Mucosa of descending colon (tissue), 3 donors: Measurements from ENCODE around the gene NUDT7. TPM values are rescaled to one million over a fixed set of nuclear protein-coding genes. Genes with fewer than 3 reads are reported as not detected.

Experiments
- ATAC-seq: fragments of 200-7000 bp; cut with Tn5 transposase; one replicate; pipeline ENCODE4 v1.9.1; 2020; ENCODE audit warnings: mild to moderate bottlenecking, moderate library complexity
- DNase-seq, 3 donors: peaks; one replicate each; pipeline ENCODE4 v3.0.0-alpha.2; 2020
- H3K36me3 ChIP-seq: fragments of 200-600 bp; one replicate; pipeline ENCODE4 v1.8.0; 2021; ENCODE audit warnings: low read depth, mild to moderate bottlenecking
- H3K4me1 ChIP-seq: fragments of 200-600 bp; one replicate; pipeline ENCODE4 v1.8.0; 2021; ENCODE audit warnings: low read depth, mild to moderate bottlenecking
- H3K4me3 ChIP-seq: fragments of 200-600 bp; one replicate; pipeline ENCODE4 v1.8.0; 2021; ENCODE audit warnings: mild to moderate bottlenecking
- H3K9me3 ChIP-seq: fragments of 200-600 bp; one replicate; pipeline ENCODE4 v1.8.0; 2021; ENCODE audit warnings: mild to moderate bottlenecking
- intact Hi-C, 2 donors: fragments of 100-400 bp; cut with DNase I in 1 of 2; cut with micrococcal nuclease in 1 of 2; formaldehyde crosslinking; loops; one replicate each; pipeline versions ENCODE4 v1.11.0 to v1.11.1; 2022; cut with DNase I, micrococcal nuclease
- total RNA-seq, 3 donors: library from RNA; stranded (reverse); fragmentation: NEBNext Ultra II Directional in 2 of 3; extraction: Animal tissue kit (Norgen Biotek cat#: 25700) in 2 of 3; gene quantifications; one replicate each; pipeline versions ENCODE4 v1.2.1 to v1.2.4, GENCODE V29; 2021 to 2023
- TF ChIP-seq, protein P1 (sequence below): fragments of 200-600 bp; IDR thresholded peaks from one replicate; pipeline ENCODE4 v1.8.0; 2022; ENCODE audit warnings: antibody characterized with exemption, mild to moderate bottlenecking
- donor health status: DM: no; HTN: no; CAD: no; lungs with moderate emphysema.
- donor health status: DM: no; HTN: no; CAD: no.
- donor health status: DM: no; HTN: yes; CAD: no.

Gene NUDT7
- total RNA-seq, 3 donors from 2014 or later = 12.6 to 19.9 (median 14.8) TPM

DNA sequence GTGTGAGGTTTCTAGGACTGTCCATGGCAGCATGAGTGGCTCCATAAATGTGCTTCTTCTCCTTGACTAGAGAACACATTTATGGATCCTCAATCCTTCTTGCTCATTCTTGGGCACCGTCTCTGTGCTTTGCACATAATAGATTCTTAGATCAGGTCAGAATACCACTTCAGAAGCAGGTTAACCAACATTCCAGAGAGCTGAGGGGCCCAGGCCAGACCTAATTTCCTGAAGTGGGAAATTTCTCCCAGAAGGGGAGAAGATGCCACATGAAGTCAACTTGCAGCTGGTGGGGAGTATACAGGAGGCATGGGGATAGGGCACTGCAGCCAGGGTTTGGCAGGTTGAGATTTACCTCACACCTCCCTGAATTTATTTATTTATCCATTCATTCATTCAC lies 41.7 kb downstream of the NUDT7 start:
- H3K4me1 ChIP-seq = no peaks in the 10 kb centered on the region
- no peaks in the 10 kb centered on the region for H3K36me3 ChIP-seq
- H3K4me3 ChIP-seq = no peak overlapping the region
- intact Hi-C loops = no loop called here
- H3K9me3 ChIP-seq = no peaks in the 10 kb centered on the region
- TF ChIP-seq, protein P1, sequence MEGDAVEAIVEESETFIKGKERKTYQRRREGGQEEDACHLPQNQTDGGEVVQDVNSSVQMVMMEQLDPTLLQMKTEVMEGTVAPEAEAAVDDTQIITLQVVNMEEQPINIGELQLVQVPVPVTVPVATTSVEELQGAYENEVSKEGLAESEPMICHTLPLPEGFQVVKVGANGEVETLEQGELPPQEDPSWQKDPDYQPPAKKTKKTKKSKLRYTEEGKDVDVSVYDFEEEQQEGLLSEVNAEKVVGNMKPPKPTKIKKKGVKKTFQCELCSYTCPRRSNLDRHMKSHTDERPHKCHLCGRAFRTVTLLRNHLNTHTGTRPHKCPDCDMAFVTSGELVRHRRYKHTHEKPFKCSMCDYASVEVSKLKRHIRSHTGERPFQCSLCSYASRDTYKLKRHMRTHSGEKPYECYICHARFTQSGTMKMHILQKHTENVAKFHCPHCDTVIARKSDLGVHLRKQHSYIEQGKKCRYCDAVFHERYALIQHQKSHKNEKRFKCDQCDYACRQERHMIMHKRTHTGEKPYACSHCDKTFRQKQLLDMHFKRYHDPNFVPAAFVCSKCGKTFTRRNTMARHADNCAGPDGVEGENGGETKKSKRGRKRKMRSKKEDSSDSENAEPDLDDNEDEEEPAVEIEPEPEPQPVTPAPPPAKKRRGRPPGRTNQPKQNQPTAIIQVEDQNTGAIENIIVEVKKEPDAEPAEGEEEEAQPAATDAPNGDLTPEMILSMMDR = no peak
- ATAC-seq (no peak), DNase-seq (no peak)

DNA sequence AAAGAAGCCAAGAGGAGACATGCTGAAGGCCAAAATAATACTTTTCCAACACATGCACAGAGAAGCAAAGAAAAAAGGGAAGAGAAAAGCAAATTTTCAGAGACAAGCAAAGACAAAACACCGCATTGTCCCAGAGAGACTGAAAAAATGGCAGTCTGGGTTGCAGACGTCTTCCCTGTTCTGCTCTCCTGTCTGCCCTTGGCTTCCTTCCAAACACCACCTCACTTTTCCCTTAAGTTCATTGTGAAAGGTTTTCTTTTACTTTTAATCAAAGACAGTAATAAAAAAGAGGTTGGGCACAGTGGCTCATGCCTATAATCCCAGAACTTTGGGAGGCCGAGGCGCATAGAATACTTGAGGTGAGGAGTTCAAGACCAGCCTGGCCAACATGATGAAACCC lies 44.9 kb downstream of the NUDT7 start:
- H3K4me1 ChIP-seq = no peaks in the 10 kb centered on the region
- H3K9me3 ChIP-seq = no peaks in the 10 kb centered on the region
- intact Hi-C loops = no loop called here
- H3K4me3 ChIP-seq = no peak overlapping the region
- TF ChIP-seq, protein P1 = no peak
- no peak for ATAC-seq
- no peak for DNase-seq
- no peaks in the 10 kb centered on the region for H3K36me3 ChIP-seq

DNA sequence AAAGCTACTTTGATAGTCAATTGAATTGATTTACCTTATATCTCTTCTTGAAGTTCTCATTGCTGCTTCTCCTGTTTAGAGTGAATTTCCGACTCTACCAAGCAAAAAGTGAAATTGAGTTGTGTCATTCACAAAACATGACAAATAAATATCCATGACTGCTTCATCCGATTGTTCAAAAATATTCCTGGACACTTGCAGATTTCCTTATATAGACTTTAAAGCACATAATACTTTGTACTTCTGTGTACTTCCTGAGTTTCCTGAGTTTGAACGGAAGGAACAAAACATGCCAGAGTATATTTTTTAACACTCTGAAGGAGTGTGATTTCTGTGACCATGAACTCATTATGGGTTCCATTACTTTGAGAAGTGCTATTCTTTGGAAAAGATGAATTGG lies 45.5 kb downstream of the NUDT7 start:
- no peaks in the 10 kb centered on the region for H3K4me1 ChIP-seq
- no peaks in the 10 kb centered on the region for H3K9me3 ChIP-seq
- no peak for ATAC-seq
- intact Hi-C loops = no loop called here
- no peak overlapping the region for H3K4me3 ChIP-seq
- DNase-seq = no peak
- TF ChIP-seq, protein P1 = no peak
- H3K36me3 ChIP-seq = no peaks in the 10 kb centered on the region

DNA sequence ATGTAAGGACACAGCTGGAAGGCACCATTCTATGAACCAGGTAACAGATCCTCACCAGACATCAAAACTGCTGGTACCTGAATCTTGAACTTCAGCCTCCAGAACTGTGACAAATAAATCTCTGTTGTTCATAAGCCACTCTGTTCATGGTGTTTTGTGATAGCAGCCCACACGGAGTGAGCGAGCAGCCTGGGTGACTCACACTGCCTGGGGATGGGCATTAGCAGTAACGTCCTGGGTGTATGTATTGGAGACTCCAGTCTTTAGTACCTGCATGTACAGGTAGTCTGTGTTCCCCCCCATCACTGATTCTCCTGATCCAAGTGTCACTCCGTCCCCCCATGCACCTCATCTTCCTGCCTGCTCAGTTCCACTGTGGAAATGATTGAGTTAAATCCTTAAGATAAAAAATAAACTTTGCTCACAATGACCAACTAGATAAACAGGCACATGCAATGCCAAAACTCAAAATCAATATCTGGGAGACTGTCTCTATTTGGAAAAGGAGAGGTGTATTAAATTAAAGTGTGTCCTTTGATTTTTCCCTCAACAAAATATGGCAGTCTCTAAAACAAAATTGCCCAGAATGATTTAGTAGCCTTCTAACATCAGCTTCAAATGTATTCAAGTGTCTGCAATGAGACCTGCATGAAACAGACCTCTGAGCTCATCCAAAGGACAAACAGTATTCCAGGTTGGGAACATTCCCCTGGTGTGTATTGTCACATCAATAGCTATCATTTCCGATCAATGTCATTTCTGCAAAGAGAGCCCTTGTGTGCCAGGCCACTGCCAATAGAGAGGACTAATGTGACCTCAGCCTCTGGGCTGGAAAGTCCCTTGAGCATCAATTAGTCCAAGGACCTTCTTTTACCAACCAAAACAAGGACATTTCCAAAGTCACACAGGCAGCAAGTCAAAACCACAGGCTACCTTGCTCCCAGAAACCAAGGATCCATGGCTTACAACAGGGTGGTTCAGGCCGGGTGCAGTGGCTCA lies 53.9 kb downstream of the NUDT7 start:
- ATAC-seq = no peak
- no peak for DNase-seq
- Histone ChIP-seq H3K9me3 (no peaks in the 10 kb centered on the region), H3K36me3 (no peaks in the 10 kb centered on the region), H3K4me3 (no peak overlapping the region), H3K4me1 (no peaks in the 10 kb centered on the region)
- intact Hi-C loops = no loop called here
- TF ChIP-seq, protein P1 = no peak

DNA sequence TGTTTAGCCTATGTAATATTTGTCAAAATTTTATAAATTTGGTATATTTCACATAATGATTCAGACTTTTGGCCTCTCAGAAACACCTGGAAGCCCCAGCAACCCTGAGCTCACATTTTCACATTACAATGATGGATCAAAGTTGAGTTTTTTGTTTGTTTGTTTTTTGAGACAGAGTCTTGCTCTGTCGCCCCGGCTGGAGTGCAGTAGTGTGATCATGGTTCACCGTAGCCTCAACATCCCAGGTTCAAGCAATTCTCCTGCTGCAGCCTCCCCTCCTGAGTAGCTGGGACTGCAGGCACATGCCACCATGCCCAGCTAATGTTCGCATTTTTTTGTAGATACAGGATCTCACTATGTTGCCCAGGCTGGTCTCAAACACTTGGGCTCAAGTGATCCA lies 55.4 kb downstream of the NUDT7 start:
- H3K36me3 ChIP-seq = no peaks in the 10 kb centered on the region
- DNase-seq (no peak), ATAC-seq (no peak)
- no peaks in the 10 kb centered on the region for H3K9me3 ChIP-seq
- no peaks in the 10 kb centered on the region for H3K4me1 ChIP-seq
- TF ChIP-seq, protein P1 = no peak
- intact Hi-C loops = no loop called here
- H3K4me3 ChIP-seq = no peak overlapping the region
